Spinal cord (tissue), 10 donors: ENCODE data around the gene KCNQ1. TPM values are rescaled to one million over a fixed set of nuclear protein-coding genes. Genes with fewer than 3 reads are reported as not detected.

Source experiments
- DNase-seq, 6 donors: peaks; one replicate each; pipeline versions ENCODE4 v3.0.0 to v3.0.0-alpha.2; 2013 to 2015; ENCODE audit warnings: low spot score in 6 of 6, low read depth in 4 of 6
- H3K27ac ChIP-seq: one replicate; pipeline ENCODE4 v1.5.1; 2013; ENCODE audit warnings: low read depth, low read length, control low read depth
- H3K27me3 ChIP-seq: one replicate; pipeline ENCODE4 v1.6.1; 2013; ENCODE audit warnings: low read length; ENCODE audit not compliant: control insufficient read depth, insufficient read depth
- H3K36me3 ChIP-seq: one replicate; pipeline ENCODE4 v1.6.1; 2013; ENCODE audit warnings: low read length; ENCODE audit not compliant: control insufficient read depth, insufficient read depth
- H3K4me1 ChIP-seq: one replicate; pipeline ENCODE4 v1.6.1; 2013; ENCODE audit warnings: low read length; ENCODE audit not compliant: control insufficient read depth, insufficient read depth
- H3K4me3 ChIP-seq: one replicate; pipeline ENCODE4 v1.5.1; 2013; ENCODE audit warnings: low read depth, low read length, control low read depth
- H3K9me3 ChIP-seq: one replicate; pipeline ENCODE4 v1.6.1; 2013; ENCODE audit warnings: low read length; ENCODE audit not compliant: control insufficient read depth, insufficient read depth
- WGBS: methylation state at CpG from one replicate; pipeline ENCODE4 v1.1.5; 2013; ENCODE audit warnings: missing lambda C conversion rate; ENCODE audit not compliant: insufficient coverage; 5-methylcytosine and 5-hydroxymethylcytosine counted together
- polyA plus RNA-seq, 2 donors: library from polyadenylated mRNA; unstranded; fragments of 120-200 nt; gene quantifications; one replicate each; pipeline ENCODE4 v1.2.1, GENCODE V29; 2013; ENCODE audit not compliant: insufficient read length in 2 of 2
- total RNA-seq, 2 donors: library from RNA; depleted of rRNA in 1 of 2; stranded (reverse); fragments of 120-200 nt in 1 of 2; fragments of >200 nt in 1 of 2; gene quantifications; one replicate each; pipeline versions ENCODE4 v1.2.3 to v1.2.4, GENCODE V29; 2013 to 2014
- donor health status: healthy.

The KCNQ1 gene
- total and polyA plus RNA-seq, 4 donors = 0.83 to 3.1 (median 2.1) TPM

DNA sequence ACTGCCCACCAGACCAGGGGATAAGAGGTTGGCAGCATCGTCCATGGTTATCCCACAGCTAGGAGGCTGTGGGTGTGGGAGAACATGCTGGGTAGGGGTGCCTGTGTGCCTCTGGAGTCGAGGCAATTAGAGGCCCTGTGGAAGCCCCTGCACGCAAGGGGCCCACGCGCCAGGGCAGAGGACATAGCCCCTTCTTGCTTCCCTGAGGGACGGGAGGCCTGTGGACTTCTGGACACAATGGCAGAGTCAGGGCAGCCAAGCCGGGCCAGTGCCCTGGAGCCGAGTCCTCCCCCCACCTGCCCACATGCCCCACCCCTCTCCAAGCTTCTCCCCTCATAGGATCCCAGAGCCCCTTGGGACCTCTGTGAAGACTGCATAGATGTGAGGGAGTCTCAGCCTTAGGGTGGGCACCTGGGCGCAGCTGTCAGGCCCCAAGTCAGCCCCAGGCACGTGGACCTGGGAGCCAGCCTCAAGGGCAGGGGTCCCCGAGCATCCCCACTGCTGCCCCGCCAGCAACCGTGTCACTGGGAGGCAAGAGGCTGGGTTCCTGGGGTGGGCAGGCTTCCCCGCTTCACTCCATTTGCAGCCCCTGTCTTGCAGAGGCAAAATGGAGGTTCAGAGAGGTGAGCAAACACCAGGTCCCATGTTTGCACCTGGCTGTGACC is 388.4 kb downstream of the KCNQ1 start:
- Histone ChIP-seq H3K27me3 (no peaks in the 10 kb centered on the region), H3K4me3 (no peak overlapping the region), H3K9me3 (peaks cover 8% of the 10 kb centered on the region), H3K36me3 (no peaks in the 10 kb centered on the region), H3K27ac (no peak overlapping the region), H3K4me1 (peaks cover 49% of the 10 kb centered on the region)
- 88% methylated on average over 12 of the region's 14 CpGs for WGBS
- DNase-seq = no peak

DNA sequence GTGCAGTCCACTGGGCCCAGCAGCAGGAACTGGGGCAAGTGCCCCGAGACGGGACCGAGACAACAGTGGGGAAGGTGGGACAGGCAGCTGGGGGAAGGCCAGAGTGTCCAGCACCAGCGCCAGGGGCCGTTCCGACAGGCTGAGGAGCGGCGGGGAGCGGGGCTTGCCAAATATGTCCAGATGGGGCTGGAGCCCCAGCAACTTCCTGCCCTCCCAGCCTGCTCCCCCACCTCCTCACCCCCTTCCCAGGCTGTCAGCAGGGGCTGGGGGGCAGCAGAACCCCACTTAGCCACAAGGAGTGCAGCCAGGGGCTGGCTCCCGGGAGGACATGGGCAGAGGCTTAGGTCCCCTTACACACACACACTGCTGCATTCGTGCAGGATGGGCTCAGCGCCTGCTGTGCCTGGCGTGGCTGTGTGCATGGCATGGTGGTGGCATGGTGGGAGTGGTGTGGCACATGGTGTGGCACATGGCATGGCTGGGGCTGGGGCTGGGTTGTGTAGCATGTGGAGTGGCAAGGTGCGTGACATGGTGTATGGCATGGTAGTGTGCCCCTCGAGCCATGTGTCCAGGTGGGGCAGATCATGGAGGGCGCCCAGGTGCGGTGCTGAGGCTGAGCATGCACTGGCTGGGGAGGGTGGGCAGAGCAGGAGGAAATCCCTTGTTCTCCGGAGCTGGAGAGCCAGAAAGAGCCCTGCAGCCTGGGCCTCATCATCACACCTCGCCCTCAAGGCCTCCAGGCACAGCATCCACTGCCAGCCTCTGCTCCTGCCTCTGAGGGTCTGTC is 389.1 kb downstream of the KCNQ1 start:
- Histone ChIP-seq H3K4me3 (no peak overlapping the region), H3K36me3 (no peaks in the 10 kb centered on the region), H3K27ac (no peak overlapping the region), H3K9me3 (peaks cover 7% of the 10 kb centered on the region), H3K4me1 (peaks cover 55% of the 10 kb centered on the region), H3K27me3 (no peaks in the 10 kb centered on the region)
- WGBS = 85% methylated on average over 19 of the region's 19 CpGs
- no peak for DNase-seq

DNA sequence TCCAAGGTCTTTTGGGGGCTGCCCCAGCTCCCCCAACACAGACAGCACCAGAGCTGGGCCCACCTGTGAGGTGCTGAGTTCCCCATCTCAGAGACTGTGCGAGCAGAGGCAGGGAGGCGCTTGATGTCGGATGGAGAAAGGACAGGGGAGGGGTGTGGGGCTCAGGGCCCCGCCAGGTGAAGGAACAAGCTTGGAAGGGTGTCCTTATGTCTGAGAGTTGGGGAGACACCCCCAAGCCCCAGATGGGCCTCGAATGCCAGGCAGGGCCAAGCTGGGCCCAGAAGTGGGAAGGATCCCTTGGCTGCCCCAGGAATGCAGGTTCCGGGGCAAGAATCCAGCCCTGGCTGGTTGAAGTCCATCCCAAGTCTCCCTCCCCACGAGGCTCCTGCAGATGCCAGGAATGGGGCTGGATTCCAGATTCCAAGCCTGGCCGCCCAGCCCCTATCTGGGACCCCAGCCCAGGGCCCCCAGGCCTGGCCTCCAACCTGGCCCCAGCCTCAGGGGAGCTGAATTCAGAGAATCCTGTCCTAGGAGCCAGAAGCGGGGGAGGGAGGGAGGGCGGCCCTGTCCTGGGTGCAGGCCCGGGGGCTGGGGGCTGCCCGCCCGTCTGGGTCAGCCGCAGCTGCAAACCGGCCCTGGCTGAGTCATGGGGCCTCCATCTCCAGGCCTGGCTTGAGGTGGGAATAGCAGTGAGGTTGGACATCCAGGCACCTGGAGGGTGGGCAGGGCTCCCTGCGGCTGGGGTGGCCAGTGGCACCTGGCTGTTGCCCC is 389.9 kb downstream of the KCNQ1 start:
- peaks cover 62% of the 10 kb centered on the region for H3K4me1 ChIP-seq
- peak in 1 of 6 donors; percentile 58 for DNase-seq
- no peaks in the 10 kb centered on the region for H3K27me3 ChIP-seq
- no peak overlapping the region for H3K4me3 ChIP-seq
- H3K27ac ChIP-seq = no peak overlapping the region
- 79% methylated on average over 16 of the region's 16 CpGs for WGBS
- peaks cover under 1% of the 10 kb centered on the region for H3K9me3 ChIP-seq
- H3K36me3 ChIP-seq = no peaks in the 10 kb centered on the region

DNA sequence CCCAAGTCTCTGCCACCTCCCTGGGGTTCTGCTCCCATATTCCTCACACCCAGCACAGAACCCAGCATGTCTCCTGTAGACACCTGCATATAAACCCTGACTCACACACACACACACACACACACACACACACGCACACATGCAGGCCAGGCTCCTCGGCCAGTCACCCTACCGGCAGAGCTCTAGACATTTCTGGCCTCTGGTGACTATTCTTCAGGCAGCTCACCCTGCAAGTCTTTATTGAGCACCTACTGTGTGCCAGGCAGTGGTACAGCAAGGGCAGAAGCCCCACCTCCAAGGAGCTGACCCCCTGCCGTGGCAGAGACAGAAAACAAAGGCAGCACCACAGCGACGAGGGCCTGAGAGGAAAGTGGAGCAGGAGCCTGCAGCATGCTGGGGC is 390.5 kb downstream of the KCNQ1 start:
- 52% methylated on average over 6 of the region's 6 CpGs for WGBS
- no peak overlapping the region for H3K4me3 ChIP-seq
- peaks cover 63% of the 10 kb centered on the region for H3K4me1 ChIP-seq
- no peaks in the 10 kb centered on the region for H3K36me3 ChIP-seq
- DNase-seq = peak in 1 of 6 donors; percentile 18
- no peak overlapping the region for H3K27ac ChIP-seq
- H3K27me3 ChIP-seq = no peaks in the 10 kb centered on the region
- no peaks in the 10 kb centered on the region for H3K9me3 ChIP-seq

DNA sequence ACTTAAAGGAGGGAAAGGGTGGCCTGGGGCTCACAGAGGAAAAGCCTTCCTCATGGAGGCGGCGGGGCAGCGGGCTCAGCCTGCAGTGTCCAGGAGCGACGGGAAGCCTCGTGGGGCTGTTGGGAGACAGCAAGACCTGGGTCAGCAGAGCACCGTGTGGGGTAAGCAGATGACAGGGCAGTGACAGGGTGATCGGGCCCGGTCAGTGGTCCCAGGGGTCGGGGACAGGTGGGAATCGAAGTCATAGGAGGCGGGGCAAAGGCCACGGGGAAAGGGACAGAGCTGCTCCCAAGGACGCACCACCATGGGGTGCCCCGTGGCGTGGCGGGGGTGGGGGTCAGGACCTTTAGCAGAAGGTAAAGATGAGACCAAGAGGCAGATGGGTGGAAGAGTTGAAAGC is 390.9 kb downstream of the KCNQ1 start:
- Histone ChIP-seq H3K9me3 (no peaks in the 10 kb centered on the region), H3K4me3 (no peak overlapping the region), H3K27me3 (no peaks in the 10 kb centered on the region), H3K4me1 (peaks cover 63% of the 10 kb centered on the region), H3K36me3 (no peaks in the 10 kb centered on the region), H3K27ac (no peak overlapping the region)
- WGBS = 82% methylated on average over 17 of the region's 17 CpGs
- DNase-seq = no peak

DNA sequence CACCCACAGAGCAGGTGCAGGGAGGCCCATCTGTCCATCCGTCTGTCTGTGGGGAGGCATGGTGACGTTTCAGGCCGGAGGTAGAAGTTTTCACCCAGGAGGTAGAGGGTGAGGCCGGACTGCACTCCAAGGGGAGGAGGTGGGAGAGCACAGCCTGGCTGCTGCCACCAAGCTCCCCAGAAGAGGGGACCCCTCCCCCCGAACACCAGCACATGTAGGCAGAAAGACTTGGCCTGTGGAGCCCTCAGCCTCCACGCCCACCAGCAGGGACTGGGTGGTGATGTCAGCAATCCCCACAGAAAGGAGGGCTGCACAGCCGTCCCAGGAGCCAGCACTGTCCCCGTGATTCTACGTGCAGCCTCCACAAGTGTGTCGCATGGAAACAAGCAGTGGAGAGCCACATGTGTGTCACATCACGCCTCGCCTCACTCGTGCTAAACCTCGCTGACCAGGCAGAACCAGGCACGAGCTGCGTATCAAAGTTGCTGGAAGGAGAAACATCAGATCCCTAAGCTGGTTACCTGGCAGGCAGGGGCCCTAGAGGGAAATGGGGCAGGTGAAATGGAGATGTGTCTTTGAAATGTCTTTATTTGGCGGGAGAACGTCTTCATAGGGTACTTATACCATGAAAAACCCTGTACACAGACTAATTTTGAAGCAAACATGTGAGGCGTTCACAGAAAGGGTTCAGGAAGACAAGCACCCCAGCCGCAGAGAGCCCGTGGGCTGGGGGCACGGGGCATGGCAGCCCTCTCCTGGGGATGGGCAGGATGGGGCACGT is 391.7 kb downstream of the KCNQ1 start:
- H3K4me1 ChIP-seq = peaks cover 63% of the 10 kb centered on the region
- 78% methylated on average over 16 of the region's 23 CpGs for WGBS
- no peak overlapping the region for H3K4me3 ChIP-seq
- no peaks in the 10 kb centered on the region for H3K9me3 ChIP-seq
- H3K27ac ChIP-seq = no peak overlapping the region
- H3K27me3 ChIP-seq = no peaks in the 10 kb centered on the region
- DNase-seq = no peak
- no peaks in the 10 kb centered on the region for H3K36me3 ChIP-seq

DNA sequence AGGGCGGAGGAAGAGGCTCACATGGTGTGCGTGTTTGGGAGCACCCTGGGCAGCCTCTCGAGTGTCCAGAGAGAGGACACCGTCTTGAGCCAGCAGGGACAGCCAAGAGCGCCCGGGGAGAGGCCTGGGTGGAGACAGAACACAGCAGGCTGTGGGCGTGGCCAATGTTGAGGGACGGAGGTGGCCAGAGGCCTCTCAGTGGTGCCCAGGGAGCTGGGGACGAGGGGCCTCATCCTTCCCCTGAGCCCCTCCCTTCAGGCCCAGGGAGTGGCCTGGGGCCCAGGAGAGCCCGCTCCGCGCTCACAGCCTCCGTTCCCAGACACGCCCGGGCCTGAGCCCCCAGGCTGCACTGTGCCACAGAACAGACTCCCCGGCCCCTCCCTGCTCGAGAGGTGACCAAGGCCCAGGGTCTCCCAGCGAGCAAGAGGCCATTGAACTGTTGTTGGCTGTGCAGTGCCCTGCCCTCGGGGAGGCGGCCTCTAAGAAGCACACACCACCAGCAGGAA is 392.3 kb downstream of the KCNQ1 start:
- DNase-seq = peak in 1 of 6 donors; percentile 44
- H3K27me3 ChIP-seq = no peaks in the 10 kb centered on the region
- H3K27ac ChIP-seq = no peak overlapping the region
- WGBS = 56% methylated on average over 19 of the region's 20 CpGs
- H3K4me3 ChIP-seq = no peak overlapping the region
- H3K36me3 ChIP-seq = no peaks in the 10 kb centered on the region
- peaks cover 61% of the 10 kb centered on the region for H3K4me1 ChIP-seq
- H3K9me3 ChIP-seq = no peaks in the 10 kb centered on the region

DNA sequence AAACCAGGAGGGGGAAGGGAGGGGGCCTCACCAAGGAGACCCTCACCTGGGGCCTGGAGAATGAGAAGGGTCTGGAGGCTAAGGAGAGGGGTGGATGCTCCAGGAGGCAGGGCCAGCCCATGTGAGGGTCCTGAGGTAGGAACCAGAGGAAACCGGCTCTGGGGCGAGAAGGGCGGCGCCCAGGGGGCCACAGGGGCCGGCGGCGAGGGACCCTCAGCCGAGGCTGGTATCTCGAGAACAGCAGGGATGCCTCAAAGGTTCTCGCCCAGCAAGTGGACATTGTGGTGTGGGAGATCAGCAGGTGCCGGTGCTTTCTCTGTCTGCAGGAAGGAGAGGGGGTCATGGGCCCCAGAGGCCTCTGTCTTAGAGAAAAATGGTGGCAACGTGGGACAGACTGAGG is 392.8 kb downstream of the KCNQ1 start:
- no peak overlapping the region for H3K4me3 ChIP-seq
- H3K9me3 ChIP-seq = no peaks in the 10 kb centered on the region
- H3K36me3 ChIP-seq = no peaks in the 10 kb centered on the region
- H3K27me3 ChIP-seq = no peaks in the 10 kb centered on the region
- H3K27ac ChIP-seq = no peak overlapping the region
- WGBS = 77% methylated on average over 12 of the region's 12 CpGs
- no peak for DNase-seq
- peaks cover 57% of the 10 kb centered on the region for H3K4me1 ChIP-seq

DNA sequence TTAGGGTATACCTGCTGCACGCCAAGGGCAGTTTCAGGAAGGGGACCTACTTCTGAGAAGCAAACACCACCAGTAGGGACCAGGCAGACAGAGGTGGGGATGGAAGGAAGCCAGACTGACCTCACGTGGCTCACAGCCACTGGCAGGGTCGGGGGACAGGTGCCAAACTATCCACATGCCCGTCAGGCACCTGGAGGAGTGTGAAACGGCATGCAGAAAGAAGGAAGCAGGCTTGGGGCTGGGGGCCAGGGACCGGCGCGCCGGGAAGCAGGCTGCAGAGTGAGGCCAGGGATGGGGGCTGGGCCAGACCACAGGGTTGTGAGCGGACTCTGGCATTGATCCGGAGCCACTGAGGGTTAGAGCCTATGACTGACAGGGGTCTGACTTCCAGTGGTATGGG is 393.3 kb downstream of the KCNQ1 start:
- H3K27me3 ChIP-seq = no peaks in the 10 kb centered on the region
- H3K9me3 ChIP-seq = no peaks in the 10 kb centered on the region
- WGBS = 73% methylated on average over 11 of the region's 11 CpGs
- H3K4me3 ChIP-seq = no peak overlapping the region
- no peak for DNase-seq
- no peak overlapping the region for H3K27ac ChIP-seq
- H3K4me1 ChIP-seq = peaks cover 59% of the 10 kb centered on the region
- H3K36me3 ChIP-seq = no peaks in the 10 kb centered on the region
